Measurements from ENCODE around the gene TUT1.
"Not testable (repeated sequence)": the region's sequence is repeated elsewhere in the genome, so short reads cannot be mapped to it uniquely, and the experiment has no call there.

The TUT1 gene

GRCh38 chr11:62591448-62592145 lies at the start of gene TUT1:
TSS of gene TUT1 (minus strand) at chr11:62591523. CDS start at chr11:62591485, 38 bp downstream.
- peak; percentile 90 for DNase-seq (ENCODE audit: low read depth)

GRCh38 chr11:62632492-62632891 lies 41.2 kb upstream of the TUT1 start:
- no peak for DNase-seq (ENCODE audit: low read depth)

GRCh38 chr11:62627713-62628112 lies 36.4 kb upstream of the TUT1 start:
- no peak for DNase-seq (ENCODE audit: low read depth)

- DNase-seq (ENCODE audit: low read depth): no peak
These were observed 31.3 kb upstream of the TUT1 start for GRCh38 chr11:62622476-62623089.

- DNase-seq (ENCODE audit: low read depth): peak; percentile 96
These were observed 30.5 kb upstream of the TUT1 start, which contains the start of gene B3GAT3 for GRCh38 chr11:62621567-62622470. TSS of gene B3GAT3 (minus strand) at chr11:62621986. CDS start at chr11:62621947, 39 bp downstream.

GRCh38 chr11:62621027-62621566 lies 29.8 kb upstream of the TUT1 start:
- no peak for DNase-seq (ENCODE audit: low read depth)

GRCh38 chr11:62616957-62617356 lies 25.6 kb upstream of the TUT1 start:
- DNase-seq (ENCODE audit: low read depth): not testable (repeated sequence)

GRCh38 chr11:62615521-62615920 lies 24.2 kb upstream of the TUT1 start:
- DNase-seq (ENCODE audit: low read depth): no peak

- DNase-seq (ENCODE audit: low read depth): no peak
These were observed 23.0 kb upstream of the TUT1 start for GRCh38 chr11:62614275-62614674.

GRCh38 chr11:62613291-62613778 lies 22.0 kb upstream of the TUT1 start:
- DNase-seq (ENCODE audit: low read depth): no peak

- DNase-seq (ENCODE audit: low read depth): peak; percentile 81
These were observed 21.3 kb upstream of the TUT1 start, which contains the start of the genes EML3 and ROM1 for GRCh38 chr11:62612366-62613290. TSS of gene EML3 (minus strand) at chr11:62612775. CDS start at chr11:62612457, 318 bp downstream. TSS of gene ROM1 (plus strand) at chr11:62613257. CDS start at chr11:62613282, 25 bp downstream.

GRCh38 chr11:62611705-62612365 lies 20.5 kb upstream of the TUT1 start:
- no peak for DNase-seq (ENCODE audit: low read depth)

GRCh38 chr11:62610814-62611704 lies 19.7 kb upstream of the TUT1 start:
- DNase-seq (ENCODE audit: low read depth): no peak

- DNase-seq (ENCODE audit: low read depth): no peak
These were observed 19.1 kb upstream of the TUT1 start for GRCh38 chr11:62610403-62610802.

- DNase-seq (ENCODE audit: low read depth): no peak
These were observed 17.5 kb upstream of the TUT1 start for GRCh38 chr11:62608776-62609175.

GRCh38 chr11:62607714-62608113 lies 16.4 kb upstream of the TUT1 start:
- no peak for DNase-seq (ENCODE audit: low read depth)

- DNase-seq (ENCODE audit: low read depth): no peak
These were observed 14.6 kb upstream of the TUT1 start for GRCh38 chr11:62605902-62606301.

GRCh38 chr11:62605467-62605866 lies 14.1 kb upstream of the TUT1 start:
- no peak for DNase-seq (ENCODE audit: low read depth)

- DNase-seq (ENCODE audit: low read depth): no peak
These were observed 13.3 kb upstream of the TUT1 start for GRCh38 chr11:62604460-62605120.

All from stimulated activated CD8-positive, alpha-beta memory T cell treated with anti-CD3 and anti-CD28 coated beads, Interleukin-12 subunit alpha, Interleukin-12 subunit beta, amount 100 ng/mL, for 4 hours (primary cell).